MM.1S (cell line): Measurements from ENCODE around the gene CFAP206.

Experiments used
- CTCF ChIP-seq: fragments of 300-600 bp; sonication (generic); IDR thresholded peaks from 2 replicates; pipeline ENCODE4 v1.5.1; 2016; ENCODE audit warnings: antibody characterized with exemption, low read length, mixed read lengths
- EZH2 ChIP-seq: fragments of 300-600 bp; sonication (generic); optimal IDR thresholded peaks from 2 replicates; pipeline ENCODE3; 2017; ENCODE audit warnings: low read depth, mild to moderate bottlenecking, antibody characterized with exemption, low read length, mixed read lengths
- EZH2phosphoT487 ChIP-seq: fragments of 300-600 bp; sonication (generic); IDR thresholded peaks from 2 replicates; pipeline ENCODE4 v1.6.1; 2018; ENCODE audit warnings: antibody characterized with exemption, low read length

DNA sequence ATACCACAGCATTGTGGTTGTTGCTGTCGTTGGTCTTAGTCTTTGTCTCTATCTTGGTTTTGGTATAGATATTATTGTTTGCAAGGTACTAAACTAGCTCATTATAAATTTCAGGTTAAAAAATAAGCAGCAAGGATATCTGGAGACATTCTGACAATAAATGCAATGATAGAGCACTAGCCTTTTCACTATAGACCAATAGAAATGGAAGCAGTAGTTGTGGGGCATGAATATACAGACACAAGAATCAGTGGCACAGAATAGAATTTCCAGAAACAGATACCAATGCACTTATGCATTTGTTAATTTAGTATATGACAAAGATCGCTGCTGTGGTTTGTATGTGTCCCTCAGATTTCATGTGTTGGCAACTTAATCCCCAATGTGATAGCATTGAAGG is 31.1 kb upstream of the CFAP206 start:
- TF ChIP-seq EZH2 (no peak), CTCF (no peak), EZH2phosphoT487 (no peak)
